ENCODE measurements around the gene BMAL1.
A peak's percentile ranks its signal among the peaks of the same experiment; 100 is the strongest.

The BMAL1 gene

DNA sequence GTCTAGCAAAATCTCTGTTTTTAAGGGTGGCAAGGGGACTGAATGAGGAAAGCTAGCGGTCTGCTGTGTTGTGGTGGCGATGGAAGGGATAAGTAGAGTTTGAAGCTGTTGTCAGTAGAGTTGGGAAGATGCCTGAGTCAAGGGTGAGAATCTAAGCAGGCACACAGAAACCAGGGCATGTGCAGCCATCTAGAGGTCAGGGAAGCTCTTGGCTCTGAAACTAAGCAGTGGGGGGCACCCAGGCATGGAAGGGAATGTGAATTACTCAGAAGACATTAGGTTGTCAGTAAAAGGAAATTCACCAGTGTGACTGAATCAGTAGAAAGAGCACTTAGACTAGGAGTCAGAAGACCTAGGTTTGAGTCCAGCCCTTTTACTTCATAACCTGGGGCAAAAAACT, 15.4 kb downstream of the BMAL1 start:
- DNase-seq = no peak

DNA sequence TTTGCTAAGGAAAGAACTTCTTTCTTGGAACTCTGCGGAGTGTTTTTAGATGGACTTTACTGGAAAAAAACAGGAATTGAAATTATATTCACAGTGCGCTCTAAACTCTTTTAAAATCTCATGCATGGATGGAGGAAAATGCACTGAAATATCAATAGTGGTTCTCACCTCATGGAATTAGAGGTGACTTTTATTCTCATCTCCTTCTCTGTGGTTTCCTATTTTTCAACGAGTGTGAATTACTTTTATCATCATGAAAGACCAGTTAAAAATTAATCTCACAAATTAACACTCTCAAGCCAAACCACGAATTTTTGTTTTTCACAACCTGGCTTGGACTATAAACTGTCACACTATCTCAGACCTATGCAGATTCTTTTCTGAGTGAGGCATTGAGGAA, 16.6 kb downstream of the BMAL1 start:
- no peak for DNase-seq

- DNase-seq = peak; percentile 57
Measured at GRCh38 chr11:13294771-13295579, 17.4 kb downstream of the BMAL1 start.

DNA sequence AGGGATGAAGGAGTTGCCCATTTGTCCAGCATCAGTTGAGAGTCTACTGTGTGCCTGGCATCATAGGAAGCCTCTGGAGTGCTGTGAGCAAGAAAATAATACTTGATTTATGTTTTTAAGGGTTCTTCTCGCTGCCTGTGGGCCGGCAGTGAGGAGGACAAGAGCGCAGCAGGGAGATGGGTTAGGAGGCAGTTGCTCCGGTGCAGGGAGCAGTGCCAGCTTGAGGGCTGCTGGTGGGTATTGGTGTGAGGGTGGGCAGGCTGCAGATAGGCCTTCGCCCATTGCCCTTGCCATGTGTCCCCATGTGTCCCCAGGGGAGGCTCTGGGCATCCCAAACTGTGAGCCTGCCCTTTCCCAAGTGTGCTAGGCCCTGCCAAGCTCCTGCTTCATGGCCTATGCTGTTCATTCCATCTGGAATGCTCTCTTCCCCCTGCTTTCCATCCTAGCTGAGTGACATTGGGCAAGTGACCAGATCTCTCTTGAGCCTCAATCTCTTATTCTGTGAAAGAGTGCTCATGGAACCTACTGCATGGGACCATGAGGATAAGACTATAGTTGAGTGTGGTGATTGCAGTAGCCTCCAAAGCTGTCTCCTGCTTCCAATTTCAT, 19.8 kb downstream of the BMAL1 start:
- no peak for DNase-seq

- DNase-seq = no peak
Measured at GRCh38 chr11:13297917-13298356, 20.3 kb downstream of the BMAL1 start.

- DNase-seq = no peak
Measured at GRCh38 chr11:13298765-13299164, 21.2 kb downstream of the BMAL1 start.

- no peak for DNase-seq
Measured at GRCh38 chr11:13301522-13301921, 23.9 kb downstream of the BMAL1 start.

GRCh38 chr11:13302420-13302958, 24.9 kb downstream of the BMAL1 start:
- DNase-seq = peak; percentile 40

- no peak for DNase-seq
Measured at GRCh38 chr11:13303668-13304649, 26.4 kb downstream of the BMAL1 start.

- DNase-seq = no peak
Measured at GRCh38 chr11:13304655-13305335, 27.2 kb downstream of the BMAL1 start.

GRCh38 chr11:13308704-13309103, 31.1 kb downstream of the BMAL1 start:
- DNase-seq = no peak

- DNase-seq = no peak
Measured at GRCh38 chr11:13309156-13309555, 31.6 kb downstream of the BMAL1 start.

- no peak for DNase-seq
Measured at GRCh38 chr11:13310443-13310842, 32.9 kb downstream of the BMAL1 start.

DNA sequence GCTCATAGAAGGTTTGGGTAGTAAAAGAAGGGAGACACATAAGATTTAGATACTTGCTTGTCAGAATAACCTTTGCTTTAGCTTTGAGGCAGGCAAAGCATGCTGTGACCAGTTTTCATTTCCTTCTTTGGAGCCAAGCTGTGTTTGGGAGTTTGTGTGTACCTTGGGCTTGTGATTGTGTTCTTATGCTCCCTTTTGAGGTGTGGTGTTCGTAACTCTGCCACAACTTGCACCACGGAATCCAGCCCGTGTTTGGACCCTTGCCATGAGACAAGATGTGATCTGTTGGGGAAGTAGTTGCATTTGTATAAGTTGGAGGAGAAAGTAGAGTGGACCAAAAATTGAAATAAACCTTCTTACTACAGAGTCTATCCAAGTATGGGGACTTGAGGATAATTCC, 34.0 kb downstream of the BMAL1 start:
- DNase-seq = no peak

- no peak for DNase-seq
Measured at GRCh38 chr11:13313005-13313819, 35.6 kb downstream of the BMAL1 start.

DNA sequence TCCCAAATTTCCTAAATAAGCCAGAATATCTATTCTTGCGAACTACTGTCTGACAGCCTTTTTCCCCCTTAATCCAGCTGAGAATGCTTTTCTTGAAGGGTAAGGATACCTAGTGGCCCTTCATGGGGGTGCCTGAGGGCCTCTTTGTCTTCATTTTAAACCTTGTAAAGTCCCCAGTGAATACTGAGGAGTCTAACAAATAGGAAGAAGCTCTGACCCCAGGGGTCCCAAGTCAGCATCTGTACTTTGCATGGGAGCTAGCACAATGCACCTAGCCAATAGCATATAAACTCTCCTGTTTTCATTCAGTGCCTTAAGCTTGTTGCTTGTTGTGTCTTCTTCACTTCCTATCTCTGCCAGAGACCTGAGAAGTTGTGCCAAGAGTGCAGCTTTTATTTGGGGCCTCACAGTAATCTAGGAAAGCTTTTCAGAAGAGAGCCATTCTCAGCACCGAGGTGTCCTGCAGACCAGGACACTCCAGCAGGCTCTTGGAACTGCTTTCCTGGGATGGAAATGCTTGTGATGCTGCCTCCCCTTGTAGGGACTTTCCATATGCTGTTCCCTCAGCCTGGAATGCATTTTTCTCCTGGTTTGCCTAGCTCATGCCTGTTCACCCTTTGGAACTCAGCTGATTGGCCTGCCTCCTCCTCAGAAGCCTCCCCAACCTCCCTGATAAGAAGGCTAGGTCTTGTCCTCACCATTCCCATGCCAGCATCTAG, 37.2 kb downstream of the BMAL1 start:
- no peak for DNase-seq

GRCh38 chr11:13315517-13316432, 38.2 kb downstream of the BMAL1 start:
- DNase-seq = no peak

GRCh38 chr11:13316528-13316961, 39.0 kb downstream of the BMAL1 start:
- DNase-seq = no peak

DNA sequence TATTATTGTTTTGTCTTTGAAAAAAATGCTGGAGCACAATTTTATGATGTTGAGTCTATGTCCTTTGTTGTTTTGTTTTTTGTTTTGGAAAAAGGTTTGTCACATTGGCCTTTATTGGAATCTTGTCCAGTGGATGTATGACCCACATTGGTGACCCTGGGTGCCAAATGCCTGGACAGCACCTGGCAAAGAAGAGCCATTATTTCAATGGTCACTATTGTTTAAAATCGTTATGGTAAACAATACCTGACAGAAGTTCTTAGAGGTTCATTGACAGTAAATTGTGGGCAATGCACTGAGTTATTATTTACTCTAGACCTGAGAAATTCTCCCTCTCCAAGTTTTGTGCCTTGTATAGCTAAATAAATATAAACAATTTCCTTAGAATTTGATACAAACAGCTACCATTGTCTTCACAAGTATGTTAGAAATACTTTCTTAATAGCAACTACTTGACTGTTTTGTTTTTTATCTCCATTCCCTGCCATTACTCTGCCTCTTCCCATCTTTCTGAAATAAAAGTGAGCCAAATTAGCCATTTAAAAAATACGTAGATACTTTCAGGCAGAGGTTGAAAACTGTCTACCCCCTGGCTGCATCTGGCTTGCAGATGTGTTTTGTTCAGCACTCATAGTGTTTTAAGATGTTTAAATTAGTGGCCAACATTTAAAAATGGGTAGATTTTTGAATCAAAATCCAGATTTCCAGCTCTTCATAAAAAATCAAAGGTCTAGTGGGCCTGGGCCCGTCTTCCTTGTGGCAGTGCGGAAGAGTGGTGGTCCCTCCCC, 39.9 kb downstream of the BMAL1 start:
- DNase-seq = no peak

Data from NCI-H2227 treated with DMSO at 0.1 percent for 48 hours (cell line).